ENCODE measurements around the gene RAB33B.
A peak's percentile ranks its signal among the peaks of the same experiment; 100 is the strongest.
"Not testable (repeated sequence)": the region's sequence is repeated elsewhere in the genome, so short reads cannot be mapped to it uniquely, and the experiment has no call there.

The RAB33B gene

DNA sequence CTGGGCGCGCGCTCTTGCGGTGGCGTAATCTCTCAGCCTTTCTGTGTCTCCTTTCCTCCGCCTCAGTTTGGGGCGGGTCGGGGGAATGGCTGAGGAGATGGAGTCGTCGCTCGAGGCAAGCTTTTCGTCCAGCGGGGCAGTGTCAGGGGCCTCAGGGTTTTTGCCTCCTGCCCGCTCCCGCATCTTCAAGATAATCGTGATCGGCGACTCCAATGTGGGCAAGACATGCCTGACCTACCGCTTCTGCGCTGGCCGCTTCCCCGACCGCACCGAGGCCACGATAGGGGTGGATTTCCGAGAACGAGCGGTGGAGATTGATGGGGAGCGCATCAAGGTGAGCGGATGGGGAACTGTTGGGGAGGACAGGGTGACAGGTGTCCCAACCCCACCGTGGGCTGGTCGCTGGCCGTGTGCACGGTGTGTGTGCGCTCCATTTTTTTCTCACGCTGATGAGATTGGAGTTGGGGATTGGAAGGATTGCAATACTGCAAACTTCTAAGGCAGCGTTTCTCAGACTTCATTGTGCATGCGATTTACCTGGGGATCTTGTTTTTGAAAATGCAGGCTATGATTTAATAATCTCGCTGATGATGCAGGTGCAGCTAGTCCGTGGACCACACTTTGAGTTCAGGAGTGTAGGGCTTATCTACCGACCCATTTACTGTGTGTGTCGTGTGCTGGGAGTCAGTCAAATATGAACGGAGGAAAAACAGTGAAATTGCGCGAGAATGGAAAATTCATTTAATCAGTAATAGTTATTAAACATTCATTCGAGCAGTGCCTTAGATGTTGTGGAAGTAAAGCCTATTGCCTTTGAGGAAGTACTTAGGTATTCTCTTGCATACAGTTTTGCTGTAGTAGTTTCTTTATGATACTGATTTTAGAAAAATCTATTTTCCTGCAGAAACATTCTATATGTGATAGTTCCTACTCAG lies at the start of gene RAB33B:
Gene RAB33B, plus strand, starts transcription at position 11 of the 935 bp plus-strand sequence. Its CDS starts 75 bp downstream, at position 86.
- no peak for DNase-seq

DNA sequence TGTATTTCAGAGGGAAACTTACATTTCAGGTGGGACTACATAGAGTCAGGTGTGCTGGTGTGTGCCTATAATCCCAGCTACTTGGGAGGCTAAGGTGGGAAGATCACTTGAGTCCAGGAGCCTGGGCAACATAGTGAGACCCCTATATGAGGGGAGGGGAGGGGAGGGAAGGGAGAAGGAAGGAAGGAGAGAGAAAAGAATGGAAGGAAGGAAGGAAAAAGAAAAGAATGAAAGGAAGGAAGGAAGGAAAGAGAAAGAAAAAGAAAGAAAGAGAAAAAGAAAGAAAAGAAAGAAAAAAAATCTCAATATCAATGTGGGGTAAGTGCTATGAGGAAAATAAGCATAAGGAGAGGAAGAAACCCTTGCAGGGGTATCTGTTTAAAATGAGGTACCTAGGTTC lies 43.6 kb upstream of the RAB33B start:
- no peak for DNase-seq

DNA sequence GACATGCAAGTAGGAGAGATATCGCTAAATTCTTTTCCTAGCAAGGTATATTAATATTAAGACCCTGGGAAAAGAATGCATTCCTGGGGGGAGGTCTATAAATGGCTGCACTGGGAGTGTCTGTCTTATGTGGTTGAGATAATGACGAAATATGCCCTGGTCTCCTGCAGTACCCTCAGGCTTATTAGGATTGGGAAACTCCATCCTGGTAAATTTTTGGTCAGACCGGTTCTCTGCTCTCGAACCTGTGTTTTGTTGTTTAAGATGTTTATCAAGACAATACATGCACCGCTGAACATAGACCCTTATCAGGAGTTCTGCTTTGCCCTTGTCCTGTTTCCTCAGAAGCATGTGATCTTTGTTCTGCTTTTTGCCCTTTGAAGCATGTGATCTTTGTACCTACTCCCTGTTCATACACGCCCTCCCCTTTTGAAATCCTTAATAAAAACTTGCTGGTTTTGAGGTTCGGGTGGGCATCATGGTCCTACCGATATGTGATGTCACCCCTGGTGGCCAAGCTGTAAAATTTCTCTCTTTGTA lies 39.2 kb upstream of the RAB33B start:
- DNase-seq: not testable (repeated sequence)

DNA sequence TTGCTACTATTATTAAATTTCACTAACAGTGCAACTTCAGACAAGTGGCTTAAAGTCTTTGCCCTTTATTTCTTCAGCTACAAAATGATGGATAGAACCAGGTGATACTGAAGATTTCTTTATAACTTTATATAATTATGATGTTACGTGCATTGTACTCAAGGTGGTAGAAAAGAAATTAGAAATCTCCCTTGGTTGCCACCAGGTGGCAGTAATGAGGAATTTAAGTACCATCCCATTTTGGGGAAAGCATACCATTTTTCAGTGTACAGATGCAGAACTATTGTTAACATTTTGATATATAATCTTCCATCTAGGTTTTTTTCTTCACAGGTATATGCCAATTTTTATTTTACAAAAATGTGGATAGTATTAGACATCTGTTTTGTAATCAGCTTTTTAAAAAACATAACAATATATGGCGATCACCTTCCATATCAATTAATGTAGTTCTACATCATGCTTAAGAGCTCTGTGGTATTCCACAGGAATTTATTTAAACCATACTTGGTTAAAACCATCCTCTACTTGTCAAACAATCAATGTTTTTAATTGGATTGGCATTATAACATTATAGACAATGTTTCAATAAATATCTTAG lies 37.7 kb upstream of the RAB33B start:
- peak; percentile 21 for DNase-seq

DNA sequence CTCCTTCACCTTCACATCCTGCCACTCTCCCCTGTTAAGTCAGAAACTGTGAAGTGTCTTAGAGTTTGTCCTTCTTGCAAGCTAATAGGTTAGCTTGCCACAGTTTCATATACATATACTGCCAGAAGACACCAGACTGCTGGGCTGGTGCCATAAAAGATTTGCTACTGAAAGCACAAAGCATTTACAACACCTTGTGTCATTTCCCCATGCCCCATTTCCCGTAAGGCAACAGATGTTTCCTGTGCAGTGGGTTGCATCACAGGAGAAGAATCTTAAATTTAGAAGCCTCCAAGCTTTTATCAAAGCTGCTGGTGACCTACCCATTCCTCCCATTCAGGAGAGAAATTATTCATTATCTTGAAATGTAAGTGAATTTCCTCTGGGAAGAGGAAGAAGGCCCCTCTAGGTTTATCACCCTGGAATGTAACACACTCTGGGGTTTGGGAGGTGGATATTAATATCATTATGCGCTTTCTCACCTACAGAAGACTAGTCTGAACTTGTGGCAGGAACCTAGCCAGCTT lies 34.5 kb upstream of the RAB33B start:
- DNase-seq: peak; percentile 79

DNA sequence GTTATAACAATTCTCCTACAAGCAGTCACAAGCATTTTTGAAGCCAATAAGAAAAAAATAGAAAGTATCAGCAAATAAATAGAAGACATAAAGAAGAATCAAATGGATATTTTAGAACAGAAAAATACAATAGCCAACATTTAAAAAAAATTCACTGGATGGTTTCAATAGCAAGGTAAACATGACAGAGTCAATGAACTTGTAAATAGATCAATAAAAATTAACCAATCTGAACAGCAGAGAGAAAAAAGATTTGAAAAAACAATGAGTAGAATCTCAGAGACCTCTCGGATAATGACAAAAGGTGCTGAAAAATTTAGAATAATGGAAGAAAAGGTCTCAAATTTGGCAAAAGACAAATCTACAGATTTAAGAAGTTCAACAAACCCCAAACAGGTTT lies 33.3 kb upstream of the RAB33B start:
- DNase-seq: no peak

DNA sequence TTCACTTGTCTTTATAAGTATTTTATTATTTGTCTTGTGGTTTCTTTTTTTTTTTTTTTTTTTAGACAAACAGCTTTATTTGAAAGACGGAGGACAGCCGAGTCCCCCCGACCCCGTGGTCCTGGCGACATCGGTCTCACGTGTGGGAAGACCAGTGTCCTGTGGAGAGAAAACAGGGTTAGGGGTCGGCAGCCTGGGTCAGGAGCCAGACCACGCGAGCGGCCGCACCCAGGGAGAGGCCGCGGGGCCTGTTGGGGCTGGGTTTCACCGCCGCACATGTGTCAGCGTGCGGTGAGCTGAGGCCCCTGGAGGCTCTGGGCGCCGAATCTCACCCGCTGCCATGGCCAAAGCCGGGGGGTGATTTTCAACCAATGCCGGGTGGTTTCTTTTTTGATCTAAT lies 17.8 kb upstream of the RAB33B start:
- no peak for DNase-seq

DNA sequence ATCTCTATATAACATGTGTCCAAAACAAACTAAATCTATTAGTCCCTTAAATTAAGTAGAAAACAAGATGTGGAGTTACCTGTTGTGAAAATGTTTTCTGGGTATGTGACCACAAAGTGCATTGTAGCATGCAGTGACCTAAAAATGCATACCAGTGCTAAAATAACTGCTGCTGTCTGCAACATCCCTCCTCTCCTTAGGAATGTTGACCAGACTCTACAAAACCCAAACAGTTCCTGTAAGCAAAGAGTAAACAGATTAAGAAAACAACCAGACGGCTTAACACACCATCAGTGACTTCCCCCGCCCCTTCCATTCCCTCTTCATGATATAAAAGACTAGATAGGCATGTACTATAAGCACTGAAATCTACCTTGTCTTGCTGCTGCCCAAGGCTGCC lies 15.8 kb upstream of the RAB33B start:
- no peak for DNase-seq

DNA sequence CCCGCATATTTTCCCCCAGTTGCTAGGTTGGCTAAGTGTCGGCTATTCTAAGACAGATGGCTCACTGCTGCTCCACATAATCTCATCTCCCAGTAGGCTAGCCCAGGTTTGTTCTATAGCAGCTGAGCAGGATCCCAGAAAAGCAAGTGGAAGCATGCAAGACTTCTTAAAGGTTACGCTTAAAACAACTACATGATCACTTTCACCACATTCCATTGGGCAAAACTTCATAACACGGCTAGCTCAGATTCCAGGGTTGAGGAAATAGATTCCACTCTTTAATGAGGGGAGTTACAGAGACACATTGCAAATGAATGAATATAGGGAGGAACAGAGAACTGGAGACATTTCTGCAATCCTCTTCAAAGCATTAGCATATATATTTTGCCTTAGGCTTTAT lies 12.9 kb upstream of the RAB33B start:
- peak; percentile 21 for DNase-seq

DNA sequence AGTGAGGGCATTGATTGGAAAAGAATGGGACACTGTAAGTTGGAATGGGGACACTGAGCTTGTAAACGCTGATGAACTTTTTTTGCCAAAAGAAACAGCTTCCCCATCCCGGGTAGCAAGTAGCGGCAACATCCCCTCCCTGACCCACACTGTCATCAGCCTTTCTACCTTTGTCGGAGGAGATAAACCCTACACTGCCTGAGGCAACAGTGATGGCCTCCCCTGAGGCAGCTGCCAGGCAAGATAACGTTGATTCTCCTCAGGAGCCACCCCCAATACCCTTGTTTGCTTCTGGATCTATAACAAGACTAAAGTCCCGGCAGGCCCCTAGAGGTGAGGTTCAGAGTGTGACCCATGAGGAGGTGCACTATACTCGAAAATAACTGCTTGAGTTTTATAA lies 10.3 kb upstream of the RAB33B start:
- DNase-seq: no peak

DNA sequence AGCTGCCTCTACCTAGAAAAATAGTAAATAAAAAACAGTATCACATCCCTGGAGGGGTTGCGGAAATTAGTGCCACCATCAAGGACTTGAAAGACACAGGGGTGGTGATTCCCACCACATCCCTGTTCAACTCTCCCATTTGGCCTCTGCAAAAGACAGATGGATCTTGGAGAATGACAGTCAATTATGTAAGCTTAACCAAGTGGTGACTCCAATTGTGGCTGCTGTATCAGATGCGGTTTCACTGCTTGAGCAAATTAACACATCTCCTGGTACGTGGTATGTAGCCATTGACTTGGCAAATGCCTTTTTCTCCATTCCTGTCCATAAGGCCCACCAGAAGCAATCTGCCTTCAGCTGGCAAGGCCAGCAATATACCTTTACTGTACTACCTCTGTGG lies 9.0 kb upstream of the RAB33B start:
- not testable (repeated sequence) for DNase-seq

DNA sequence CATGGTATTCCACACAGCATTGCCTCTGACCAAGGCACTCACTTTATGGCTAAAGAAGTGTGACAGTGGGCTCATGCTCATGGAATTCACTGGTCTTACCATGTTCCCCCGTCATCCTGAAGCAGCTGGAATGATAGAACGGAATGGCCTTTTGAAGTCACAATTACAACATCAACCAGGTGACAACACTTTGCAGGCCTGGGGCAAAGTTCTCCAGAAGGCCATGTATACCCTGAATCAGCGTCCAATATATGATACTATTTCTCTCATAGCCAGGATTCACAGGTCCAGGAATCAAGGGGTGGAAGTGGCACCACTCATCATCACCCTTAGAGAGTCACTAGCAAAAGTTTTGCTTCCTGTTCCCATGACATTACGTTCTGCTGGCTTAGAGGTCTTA lies 6.8 kb upstream of the RAB33B start:
- DNase-seq: not testable (repeated sequence)

DNA sequence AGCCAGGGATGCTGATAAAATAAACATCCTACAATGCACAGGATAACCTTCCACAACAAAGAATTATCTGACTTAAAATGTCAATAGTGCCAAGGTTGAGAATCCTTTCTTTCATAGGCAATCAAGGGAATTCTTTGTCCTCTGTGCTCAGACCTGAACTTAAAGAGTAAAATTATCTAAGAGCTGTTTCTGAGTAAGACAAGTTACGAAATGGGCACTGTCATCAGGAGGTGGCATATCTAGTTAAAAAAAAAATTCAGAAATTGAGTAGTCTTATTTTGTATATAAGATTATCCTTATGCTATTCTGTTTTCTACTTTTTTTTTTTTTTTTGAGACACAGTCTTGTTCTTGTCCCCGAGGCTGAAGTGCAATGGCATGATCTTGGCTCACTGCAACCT lies 3.3 kb upstream of the RAB33B start:
- DNase-seq: no peak

DNA sequence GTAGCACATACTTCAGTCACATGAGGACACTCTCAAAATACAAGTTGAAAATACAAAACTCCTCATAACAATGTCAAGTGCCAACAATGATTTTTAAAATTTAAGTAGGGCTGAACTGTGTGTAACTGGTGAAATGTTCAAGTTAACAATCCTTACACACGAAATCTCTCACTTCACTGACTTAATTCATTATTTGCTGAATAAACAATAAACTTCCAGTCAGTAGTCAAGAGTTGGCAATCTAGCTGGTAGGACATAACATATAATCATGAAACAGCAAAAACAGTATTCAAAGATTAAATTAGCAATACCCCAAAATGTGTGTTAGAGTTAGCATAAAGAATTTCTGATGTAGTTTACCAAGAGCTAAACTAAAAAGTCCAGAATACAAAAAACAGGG lies 1.9 kb upstream of the RAB33B start:
- DNase-seq: no peak

DNA sequence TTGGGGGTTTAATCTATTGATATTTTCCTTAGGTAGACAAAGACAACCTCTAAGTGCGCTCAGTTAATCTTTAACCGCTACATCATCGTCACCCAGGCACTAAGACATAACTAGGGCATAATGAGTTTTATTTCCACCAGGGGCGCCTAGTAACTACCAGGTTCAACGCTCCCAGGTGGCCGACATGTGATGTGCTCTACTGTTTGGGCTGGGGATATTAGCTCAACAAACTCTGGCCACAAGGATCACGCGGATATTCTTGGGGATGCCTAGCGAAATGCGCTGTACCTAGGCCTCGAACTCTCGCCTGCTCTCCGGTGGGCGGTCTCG lies 915 bp upstream of the RAB33B start:
- no peak for DNase-seq

DNA sequence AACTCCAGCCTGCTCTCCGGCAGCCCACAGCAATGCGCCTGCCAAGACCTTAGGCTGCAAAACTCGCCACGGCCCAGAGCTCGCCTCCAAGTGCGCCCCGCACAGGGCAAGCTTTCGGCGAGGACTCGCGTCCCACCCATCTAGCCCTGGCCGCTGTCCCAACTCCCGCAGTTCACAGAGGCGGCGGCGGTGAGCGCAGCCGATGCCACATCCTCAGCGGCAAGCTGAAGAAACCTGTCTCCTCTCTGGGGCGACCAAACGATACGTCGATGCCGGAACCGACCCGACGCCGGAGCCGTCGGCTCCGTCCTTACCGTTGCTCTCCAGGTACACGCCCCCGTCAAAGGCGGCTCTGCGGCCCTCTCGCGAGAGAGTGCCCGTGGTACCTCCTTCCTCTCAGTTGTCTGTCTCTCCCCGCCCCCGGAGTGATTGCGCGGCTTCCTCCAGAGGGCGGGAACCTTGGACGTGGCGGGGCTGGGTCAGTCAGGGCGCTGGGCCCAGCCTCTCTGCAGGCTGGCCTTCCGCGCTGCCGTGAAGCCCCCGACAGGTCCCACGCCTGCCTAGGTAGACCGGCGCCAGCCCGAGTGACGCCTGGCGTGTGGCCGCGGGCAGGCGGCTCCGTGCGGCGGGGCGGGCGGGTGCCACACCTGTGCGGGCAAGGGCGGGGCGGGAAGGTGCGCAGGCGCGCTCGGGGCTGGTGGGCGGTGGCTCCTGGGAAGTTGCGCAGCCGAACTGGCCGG lies 380 bp upstream of the RAB33B start:
- DNase-seq: peak; percentile 98

DNA sequence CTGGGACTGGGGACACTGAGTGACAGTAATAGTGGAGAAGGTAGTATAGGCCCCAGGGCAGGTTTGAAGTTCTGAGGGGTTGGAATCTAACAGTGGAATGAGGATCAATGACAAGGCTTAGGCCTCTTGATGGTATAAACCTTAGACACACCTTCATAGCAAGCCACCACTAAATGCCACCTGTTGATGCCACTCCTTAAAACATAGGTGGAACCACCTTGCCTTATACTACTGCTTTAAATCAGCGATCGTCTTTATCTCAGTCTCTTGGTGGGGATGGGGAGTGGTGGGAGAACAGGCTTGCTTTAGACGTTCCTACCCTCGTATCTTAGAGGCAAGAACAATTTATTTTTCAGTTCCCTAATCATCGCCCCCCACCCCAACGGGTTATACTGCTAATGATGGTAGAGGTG lies 1.2 kb downstream of the RAB33B start:
- no peak for DNase-seq

DNA sequence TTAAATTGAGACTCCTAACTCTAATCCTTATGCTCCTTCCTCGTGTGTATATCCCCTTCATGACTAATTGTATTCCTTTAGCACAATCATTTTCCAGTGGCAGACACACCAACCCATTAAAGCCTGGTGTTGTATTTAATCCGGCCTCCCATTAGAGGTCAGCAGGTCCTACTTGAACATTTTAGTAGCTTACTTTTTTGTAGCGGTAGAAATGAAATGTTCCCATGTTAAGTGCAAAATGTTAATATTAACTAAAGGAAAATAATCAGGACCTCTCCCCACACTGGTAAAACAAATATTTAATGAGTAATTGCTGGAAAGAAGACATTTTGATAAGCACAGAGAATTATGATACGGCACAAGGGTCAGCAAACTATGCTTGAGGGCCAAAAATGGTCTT lies 3.4 kb downstream of the RAB33B start:
- DNase-seq: no peak

DNA sequence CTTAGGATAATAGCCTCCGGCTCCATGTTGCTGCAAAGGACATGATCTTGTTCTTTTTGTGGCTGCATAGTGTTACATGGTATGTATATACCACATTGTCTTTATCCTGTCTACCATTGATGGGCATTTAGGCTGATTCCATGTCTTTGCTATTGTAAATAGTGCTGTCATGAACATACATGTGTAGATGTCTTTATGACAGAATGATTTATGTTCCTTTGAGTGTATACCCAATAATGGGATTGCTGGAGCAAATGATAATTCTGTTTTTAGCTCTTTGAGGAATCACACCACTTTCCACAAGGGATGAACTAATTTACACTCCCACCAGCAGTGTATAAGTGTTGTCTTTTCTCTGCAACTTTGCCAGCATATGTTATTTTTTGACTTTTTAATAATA lies 4.6 kb downstream of the RAB33B start:
- DNase-seq: no peak

DNA sequence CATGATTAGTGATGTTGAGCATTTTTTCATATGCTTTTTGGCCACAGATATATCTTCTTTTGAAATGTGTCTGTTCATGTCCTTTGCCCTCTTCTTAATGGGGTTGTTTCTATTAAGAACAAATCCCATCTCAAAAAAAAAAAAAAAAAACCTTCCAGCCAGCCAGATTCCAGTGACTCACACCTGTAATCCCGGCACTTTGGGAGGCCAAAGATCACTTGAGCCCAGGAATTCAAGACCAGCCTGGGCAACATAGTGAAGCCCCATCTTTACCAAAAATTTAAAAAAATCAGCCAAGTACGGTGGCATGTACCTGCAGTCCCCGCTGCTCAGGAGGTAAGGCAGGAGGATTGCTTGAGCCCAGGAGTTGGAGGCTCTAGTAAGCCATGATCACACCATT lies 5.1 kb downstream of the RAB33B start:
- no peak for DNase-seq

DNA sequence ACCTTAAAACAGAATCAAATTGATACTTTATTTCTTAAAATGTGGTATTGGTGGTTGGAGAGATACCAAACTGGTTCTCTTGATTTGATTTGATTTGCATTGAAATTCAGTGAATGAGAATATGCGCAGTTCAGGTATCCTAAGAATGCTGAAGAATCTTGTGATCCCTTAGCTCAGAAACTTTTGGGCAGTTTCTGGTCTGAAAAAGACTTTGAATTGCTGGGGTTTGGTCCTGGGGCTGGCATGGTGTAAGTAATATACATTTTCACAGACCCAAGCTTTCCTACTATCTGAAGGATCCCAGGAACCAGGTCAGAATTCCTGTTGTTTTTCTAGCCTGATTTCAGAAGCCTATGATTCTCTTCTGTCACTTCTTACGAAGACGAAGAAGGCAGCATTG lies 6.6 kb downstream of the RAB33B start:
- no peak for DNase-seq

DNA sequence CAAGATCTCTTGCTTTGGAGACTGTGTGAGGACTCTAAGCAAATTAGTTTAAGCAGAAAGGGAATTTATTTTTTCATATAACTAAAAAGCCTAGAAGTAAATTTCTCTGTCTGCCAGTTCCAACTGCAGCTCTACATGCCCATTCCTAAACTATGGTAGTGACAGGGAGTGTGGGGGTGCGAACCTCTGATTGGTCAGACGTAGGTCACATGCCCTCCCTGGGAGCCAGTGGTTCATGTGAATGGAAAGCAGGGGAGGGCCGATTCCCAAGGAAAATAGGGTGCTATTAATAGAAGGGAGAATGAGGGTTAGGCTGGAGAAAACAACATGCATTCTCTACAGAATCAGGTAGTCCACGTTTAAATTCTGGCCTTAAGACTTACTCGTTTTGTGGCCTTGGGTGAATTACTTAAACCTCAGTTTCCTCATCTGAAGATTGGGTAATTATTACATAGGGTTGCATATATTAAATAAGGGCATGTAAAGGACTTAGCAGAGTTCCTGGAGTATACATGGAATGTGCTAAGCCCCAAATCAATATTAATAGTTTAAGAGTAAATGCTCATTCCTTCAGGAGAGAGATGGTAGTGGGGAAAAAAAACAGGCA lies 7.2 kb downstream of the RAB33B start:
- no peak for DNase-seq

DNA sequence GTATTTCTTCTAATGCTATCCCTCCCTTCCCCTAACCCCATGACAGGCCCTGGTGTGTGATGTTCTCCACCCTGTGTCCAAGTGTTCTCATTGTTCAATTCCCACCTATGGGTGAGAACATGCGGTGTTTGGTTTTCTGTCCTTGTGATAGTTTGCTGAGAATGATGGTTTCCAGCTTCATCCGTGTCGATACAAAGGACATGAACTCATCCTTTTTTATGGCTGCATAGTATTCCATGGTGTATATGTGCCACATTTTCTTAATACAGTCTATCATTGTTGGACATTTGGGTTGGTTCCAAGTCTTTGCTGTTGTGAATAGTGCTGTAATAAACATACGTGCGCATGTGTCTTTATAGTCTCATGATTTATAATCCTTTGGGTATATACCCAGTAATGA lies 10.6 kb downstream of the RAB33B start:
- not testable (repeated sequence) for DNase-seq

Measured in fibroblast of skin of right quadriceps (primary cell).